IPS-20b (cell line): ENCODE data around the gene TOX2.

ENCODE experiments used
- H3K27ac ChIP-seq: one replicate; pipeline ENCODE4 v1.5.1; 2013; ENCODE audit warnings: low read length
- H3K27me3 ChIP-seq: 2 replicates; pipeline ENCODE4 v1.6.1; 2013; ENCODE audit warnings: mild to moderate bottlenecking, low read length, inconsistent platforms; ENCODE audit not compliant: insufficient read depth
- H3K36me3 ChIP-seq: 2 replicates; pipeline ENCODE4 v1.6.1; 2013; ENCODE audit warnings: low read depth, mild to moderate bottlenecking, inconsistent platforms, low read length, moderate library complexity; ENCODE audit not compliant: insufficient read depth
- H3K4me1 ChIP-seq: 2 replicates; pipeline ENCODE4 v1.6.1; 2013; ENCODE audit warnings: mild to moderate bottlenecking, control low read depth, inconsistent platforms, low read length, moderate library complexity; ENCODE audit not compliant: insufficient read depth
- H3K4me3 ChIP-seq: 2 replicates; pipeline ENCODE4 v1.5.1; 2013; ENCODE audit warnings: mild to moderate bottlenecking, low read length, inconsistent platforms
- H3K9ac ChIP-seq: 2 replicates; pipeline ENCODE4 v1.6.1; 2013; ENCODE audit warnings: low read depth, mild to moderate bottlenecking, inconsistent platforms, low read length, moderate library complexity
- H3K9me3 ChIP-seq: 2 replicates; pipeline ENCODE4 v1.6.1; 2013; ENCODE audit warnings: mild to moderate bottlenecking, low read depth, low read length, inconsistent platforms; ENCODE audit not compliant: insufficient read depth

TOX2 gene

GRCh38 chr20:43903953-43904826, 10.5 kb upstream of the TOX2 start:
- no peak overlapping the region for H3K27ac ChIP-seq
- peaks cover 4% of the 10 kb centered on the region; the same call in 1 of the 2 replicates for H3K9me3 ChIP-seq
- no peaks in the 10 kb centered on the region for H3K36me3 ChIP-seq
- 0 out of 2 replicates have a peak, but pooled peaks cover 4% of the 10 kb centered on the region for H3K27me3 ChIP-seq
- H3K4me3 ChIP-seq, result no peak overlapping the region
- peaks cover 13% of the 10 kb centered on the region; the same call in 1 of the 2 replicates for H3K4me1 ChIP-seq
- peak overlapping the region; percentile 18; the same call in 1 of the 2 replicates for H3K9ac ChIP-seq

GRCh38 chr20:43904827-43905177, 9.8 kb upstream of the TOX2 start:
- Histone ChIP-seq H3K36me3 (no peaks in the 10 kb centered on the region), H3K27me3 (0 out of 2 replicates have a peak, but pooled peaks cover 4% of the 10 kb centered on the region), H3K27ac (no peak overlapping the region), H3K4me3 (no peak overlapping the region), H3K4me1 (peaks cover 7% of the 10 kb centered on the region; the same call in 1 of the 2 replicates), H3K9ac (no peak overlapping the region), H3K9me3 (peaks cover 4% of the 10 kb centered on the region; the same call in 1 of the 2 replicates)

- no peaks in the 10 kb centered on the region for H3K4me1 ChIP-seq
- no peaks in the 10 kb centered on the region for H3K36me3 ChIP-seq
- H3K27me3 ChIP-seq, result no peaks in the 10 kb centered on the region
- H3K9me3 ChIP-seq, result peaks cover 4% of the 10 kb centered on the region; the same call in 1 of the 2 replicates
- no peak overlapping the region for H3K27ac ChIP-seq
- no peak overlapping the region for H3K9ac ChIP-seq
- H3K4me3 ChIP-seq, result no peak overlapping the region
Measured at GRCh38 chr20:43906505-43907034, 8.1 kb upstream of the TOX2 start.

GRCh38 chr20:43909211-43909610, 5.4 kb upstream of the TOX2 start:
- Histone ChIP-seq H3K27ac (no peak overlapping the region), H3K4me3 (no peak overlapping the region), H3K4me1 (no peaks in the 10 kb centered on the region), H3K27me3 (peaks cover 8% of the 10 kb centered on the region), H3K9me3 (peaks cover 13% of the 10 kb centered on the region; the same call in 1 of the 2 replicates), H3K9ac (no peak overlapping the region), H3K36me3 (no peaks in the 10 kb centered on the region)

GRCh38 chr20:43909720-43910119, 4.9 kb upstream of the TOX2 start:
- no peak overlapping the region for H3K27ac ChIP-seq
- H3K27me3 ChIP-seq, result peaks cover 10% of the 10 kb centered on the region
- H3K9ac ChIP-seq, result no peak overlapping the region
- H3K4me1 ChIP-seq, result no peaks in the 10 kb centered on the region
- no peak overlapping the region for H3K4me3 ChIP-seq
- H3K36me3 ChIP-seq, result no peaks in the 10 kb centered on the region
- peaks cover 13% of the 10 kb centered on the region; the same call in 1 of the 2 replicates for H3K9me3 ChIP-seq

- no peak overlapping the region for H3K27ac ChIP-seq
- no peak overlapping the region for H3K9ac ChIP-seq
- no peaks in the 10 kb centered on the region for H3K36me3 ChIP-seq
- H3K9me3 ChIP-seq, result peaks cover 13% of the 10 kb centered on the region; the same call in 1 of the 2 replicates
- H3K4me3 ChIP-seq, result no peak overlapping the region
- peaks cover 17% of the 10 kb centered on the region for H3K27me3 ChIP-seq
- no peaks in the 10 kb centered on the region for H3K4me1 ChIP-seq
Measured at GRCh38 chr20:43910564-43910963, 4.1 kb upstream of the TOX2 start.

GRCh38 chr20:43911066-43911465, 3.6 kb upstream of the TOX2 start:
- H3K27me3 ChIP-seq, result peaks cover 22% of the 10 kb centered on the region
- no peaks in the 10 kb centered on the region for H3K4me1 ChIP-seq
- peaks cover 13% of the 10 kb centered on the region; the same call in 1 of the 2 replicates for H3K9me3 ChIP-seq
- H3K4me3 ChIP-seq, result no peak overlapping the region
- H3K27ac ChIP-seq, result no peak overlapping the region
- no peak overlapping the region for H3K9ac ChIP-seq
- H3K36me3 ChIP-seq, result no peaks in the 10 kb centered on the region

GRCh38 chr20:43913291-43914025, 1.2 kb upstream of the TOX2 start:
- H3K27me3 ChIP-seq, result peaks cover 46% of the 10 kb centered on the region
- H3K36me3 ChIP-seq, result no peaks in the 10 kb centered on the region
- peaks cover 9% of the 10 kb centered on the region; the same call in 1 of the 2 replicates for H3K9me3 ChIP-seq
- H3K9ac ChIP-seq, result no peak overlapping the region
- no peak overlapping the region for H3K27ac ChIP-seq
- H3K4me3 ChIP-seq, result no peak overlapping the region
- no peaks in the 10 kb centered on the region for H3K4me1 ChIP-seq

GRCh38 chr20:43915211-43916072, 790 bp downstream of the TOX2 start:
- Histone ChIP-seq H3K27me3 (peaks cover 52% of the 10 kb centered on the region), H3K36me3 (no peaks in the 10 kb centered on the region), H3K4me1 (no peaks in the 10 kb centered on the region), H3K9me3 (peaks cover 9% of the 10 kb centered on the region; the same call in 1 of the 2 replicates), H3K4me3 (peak overlapping the region; percentile 65), H3K9ac (no peak overlapping the region), H3K27ac (no peak overlapping the region)

GRCh38 chr20:43916073-43916880, 1.6 kb downstream of the TOX2 start:
- peaks cover 9% of the 10 kb centered on the region; the same call in 1 of the 2 replicates for H3K9me3 ChIP-seq
- H3K27me3 ChIP-seq, result peaks cover 52% of the 10 kb centered on the region
- no peaks in the 10 kb centered on the region for H3K36me3 ChIP-seq
- H3K4me3 ChIP-seq, result peak overlapping the region; percentile 65; the same call in 1 of the 2 replicates
- no peak overlapping the region for H3K9ac ChIP-seq
- H3K4me1 ChIP-seq, result no peaks in the 10 kb centered on the region
- no peak overlapping the region for H3K27ac ChIP-seq
